Sigmoid colon (tissue), 7 donors: ENCODE data around the gene SLC32A1. TPM values are rescaled to one million over a fixed set of nuclear protein-coding genes. Genes with fewer than 3 reads are reported as not detected.

ENCODE experiments used
- DNase-seq: peaks from one replicate; pipeline ENCODE4 v3.0.0-alpha.2; 2019
- H3K27ac ChIP-seq, 4 donors: fragments of 200-600 bp; sonication (generic); one replicate each; pipeline ENCODE4 v1.5.1; 2016 to 2019; ENCODE audit warnings: mild to moderate bottlenecking in 1 of 4
- H3K27me3 ChIP-seq, 3 donors: fragments of 200-600 bp; sonication (generic); one replicate each; pipeline ENCODE4 v1.5.1; 2019; ENCODE audit warnings: mild to moderate bottlenecking in 1 of 3
- H3K36me3 ChIP-seq, 4 donors: fragments of 200-600 bp; sonication (generic); one replicate each; pipeline ENCODE4 v1.5.1; 2016 to 2019
- H3K4me1 ChIP-seq, 4 donors: fragments of 200-600 bp; sonication (generic); one replicate each; pipeline ENCODE4 v1.5.1; 2017 to 2019
- H3K4me3 ChIP-seq, 4 donors: fragments of 200-600 bp; sonication (generic); one replicate each; pipeline ENCODE4 v1.5.1; 2017 to 2019; ENCODE audit warnings: mild to moderate bottlenecking in 2 of 4, moderate library complexity in 1 of 4
- H3K9me3 ChIP-seq, 4 donors: fragments of 200-600 bp in 3 of 4; sonication (generic) in 3 of 4; one replicate each; pipeline versions ENCODE4 v1.5.1 to v1.6.1; 2013 to 2019
- CTCF ChIP-seq, 4 experiments: fragments of 450-650 bp in 3 of 4; fragments of 200-600 bp in 1 of 4; IDR thresholded peaks; one replicate each; pipeline ENCODE4 v1.5.1; 2016 to 2019; ENCODE audit warnings: antibody characterized with exemption in 4 of 4, mild to moderate bottlenecking in 3 of 4, moderate library complexity in 2 of 4
- EP300 ChIP-seq, 4 donors: sonication (generic); formaldehyde crosslinking; IDR thresholded peaks; one replicate each; pipeline ENCODE4 v1.6.1; 2017; ENCODE audit warnings: antibody characterized with exemption in 4 of 4
- POLR2A ChIP-seq, 2 donors: fragments of 450-650 bp; IDR thresholded peaks; one replicate each; pipeline ENCODE4 v1.6.1; 2016; ENCODE audit warnings: antibody characterized with exemption in 2 of 2, mild to moderate bottlenecking in 2 of 2, moderate library complexity in 2 of 2
- POLR2AphosphoS5 ChIP-seq, 4 donors: sonication (generic); formaldehyde crosslinking; IDR thresholded peaks; one replicate each; pipeline ENCODE4 v1.6.1; 2017; ENCODE audit warnings: antibody characterized with exemption in 4 of 4
- WGBS, 2 donors: extraction: QIAGEN DNeasy Blood & Tissue Kit; methylation state at CpG; one replicate each; pipeline ENCODE4 v1.1.7; 2013; 5-methylcytosine and 5-hydroxymethylcytosine counted together
- intact Hi-C: fragments of 100-400 bp; cut with DNase I; formaldehyde crosslinking; loops from one replicate; pipeline ENCODE4 v1.15.1; 2023
- polyA plus RNA-seq, 3 donors: library from polyadenylated mRNA; stranded (reverse); fragments of 200-250 nt; gene quantifications; one replicate each; pipeline ENCODE4 v1.2.3, GENCODE V29; 2013
- total RNA-seq, 4 donors: library from RNA; depleted of rRNA; stranded (reverse); fragments of >200 nt; gene quantifications; one replicate each; pipeline ENCODE4 v1.1.0, GENCODE V29; 2016
- donor health status: healthy with polysubstance abuse.
- donor health status: Bipolar disorder and iron deficiency.
- donor health status: healthy.

Gene SLC32A1
- total and polyA plus RNA-seq, 7 donors = 0.06 TPM; not detected in 6

GRCh38 chr20:38754924-38755323, 30.6 kb downstream of the SLC32A1 start:
- no peaks in the 10 kb centered on the region for H3K27me3 ChIP-seq
- TF ChIP-seq POLR2A (IDR thresholded peaks at IDR 0.05) = no peak
- no peak for TF ChIP-seq EP300 (IDR thresholded peaks at IDR 0.05)
- TF ChIP-seq POLR2AphosphoS5 (IDR thresholded peaks at IDR 0.05) = no peak
- TF ChIP-seq CTCF (IDR thresholded peaks at IDR 0.05) = no peak
- peaks cover 0 to 3% (median 0%) of the 10 kb centered on the region in 4 donors for H3K4me1 ChIP-seq
- H3K9me3 ChIP-seq = no peaks in the 10 kb centered on the region
- no peak overlapping the region for H3K4me3 ChIP-seq
- peaks cover 28 to 79% (median 38%) of the 10 kb centered on the region in 4 donors for H3K36me3 ChIP-seq
- no peak overlapping the region for H3K27ac ChIP-seq
- DNase-seq = no peak
- intact Hi-C loops = loop anchor here (10.0 kb wide), 1 partner anchor 290 kb away; no protein-coding TSS in a partner anchor
- WGBS, 2 donors = 97% methylated on average over 13 of the region's 13 CpGs

- Histone ChIP-seq H3K27ac (no peak overlapping the region), H3K9me3 (no peaks in the 10 kb centered on the region), H3K4me3 (no peak overlapping the region), H3K36me3 (peaks cover 28 to 84% (median 40%) of the 10 kb centered on the region in 4 donors), H3K4me1 (no peaks in the 10 kb centered on the region), H3K27me3 (no peaks in the 10 kb centered on the region)
- TF ChIP-seq CTCF (IDR thresholded peaks at IDR 0.05) (no peak), POLR2AphosphoS5 (IDR thresholded peaks at IDR 0.05) (no peak)
- intact Hi-C loops = loop anchor here (10.0 kb wide), 1 partner anchor 289 kb away; no protein-coding TSS in a partner anchor
- DNase-seq = no peak
- WGBS, 2 donors = 73 to 83% methylated on average over 6 of the region's 6 CpGs
Observed at GRCh38 chr20:38755324-38755910, 31.1 kb downstream of the SLC32A1 start.

- intact Hi-C loops = loop anchor here (10.0 kb wide), 1 partner anchor 288 kb away; no protein-coding TSS in a partner anchor
- WGBS, 2 donors = 93 to 97% methylated on average over 7 of the region's 7 CpGs
- DNase-seq = no peak
- no peaks in the 10 kb centered on the region for H3K27me3 ChIP-seq
- H3K4me3 ChIP-seq = no peak overlapping the region
- no peaks in the 10 kb centered on the region for H3K9me3 ChIP-seq
- no peaks in the 10 kb centered on the region for H3K4me1 ChIP-seq
- H3K27ac ChIP-seq = no peak overlapping the region
- peaks cover 28 to 99% (median 44%) of the 10 kb centered on the region in 4 donors for H3K36me3 ChIP-seq
- no peak for TF ChIP-seq CTCF (IDR thresholded peaks at IDR 0.05)
- no peak for TF ChIP-seq POLR2AphosphoS5 (IDR thresholded peaks at IDR 0.05)
- no peak for TF ChIP-seq POLR2A (IDR thresholded peaks at IDR 0.05)
- TF ChIP-seq EP300 (IDR thresholded peaks at IDR 0.05) = no peak
Observed at GRCh38 chr20:38757145-38757775, 33.0 kb downstream of the SLC32A1 start.

- Histone ChIP-seq H3K36me3 (peaks cover 28 to 100% (median 50%) of the 10 kb centered on the region in 4 donors), H3K27ac (no peak overlapping the region), H3K4me1 (no peaks in the 10 kb centered on the region), H3K4me3 (no peak overlapping the region), H3K27me3 (no peaks in the 10 kb centered on the region), H3K9me3 (no peaks in the 10 kb centered on the region)
- no peak for DNase-seq
- intact Hi-C loops = loop anchor here (10.0 kb wide), 1 partner anchor 286 kb away; no protein-coding TSS in a partner anchor
- no peak for TF ChIP-seq POLR2AphosphoS5 (IDR thresholded peaks at IDR 0.05)
- TF ChIP-seq CTCF (IDR thresholded peaks at IDR 0.05) = no peak
- TF ChIP-seq EP300 (IDR thresholded peaks at IDR 0.05) = no peak
- no peak for TF ChIP-seq POLR2A (IDR thresholded peaks at IDR 0.05)
- WGBS, 2 donors = 96 to 97% methylated on average over 7 of the region's 7 CpGs
Observed at GRCh38 chr20:38759106-38759505, 34.8 kb downstream of the SLC32A1 start.
